Esophagus muscularis mucosa (tissue), 4 donors: ENCODE results near the gene ZNF780B.

Source experiments
- EP300 ChIP-seq: sonication (generic); formaldehyde crosslinking; IDR thresholded peaks from one replicate; pipeline ENCODE4 v1.6.1; 2017; ENCODE audit warnings: antibody characterized with exemption
- POLR2A ChIP-seq: fragments of 450-650 bp; IDR thresholded peaks from one replicate; pipeline ENCODE4 v1.6.1; 2017; ENCODE audit warnings: antibody characterized with exemption, moderate library complexity, mild to moderate bottlenecking, low read depth
- POLR2AphosphoS5 ChIP-seq, 2 donors: sonication (generic); formaldehyde crosslinking; IDR thresholded peaks; one replicate each; pipeline ENCODE4 v1.6.1; 2017; ENCODE audit warnings: antibody characterized with exemption in 2 of 2
- TF ChIP-seq, protein P1 (sequence below), 3 experiments: fragments of 200-600 bp in 2 of 3; fragments of 450-650 bp in 1 of 3; sonication (generic) in 2 of 3; IDR thresholded peaks; one replicate each; pipeline ENCODE4 v1.5.1; 2017 to 2019; ENCODE audit warnings: antibody characterized with exemption in 3 of 3, mild to moderate bottlenecking in 2 of 3, moderate library complexity in 1 of 3

DNA sequence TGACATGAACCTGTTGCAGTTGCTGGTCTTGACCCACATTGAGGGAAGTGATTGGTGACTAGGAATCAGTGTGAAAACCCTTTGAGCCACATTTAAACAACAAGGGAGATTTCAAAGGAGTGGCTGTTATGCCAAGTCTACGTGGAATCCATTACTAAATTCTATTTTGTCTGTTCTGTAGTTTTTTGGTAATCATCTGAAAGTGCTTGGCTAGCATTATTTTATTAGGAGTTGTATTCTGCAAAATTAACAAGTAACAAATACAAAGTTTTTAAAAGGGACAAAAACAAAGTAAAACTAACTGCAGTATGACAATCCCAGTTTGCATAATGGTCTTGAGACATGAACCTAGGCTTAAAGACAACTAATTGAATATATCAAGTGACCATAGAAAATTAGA, 48.7 kb upstream of the ZNF780B start:
- TF ChIP-seq, protein P1, sequence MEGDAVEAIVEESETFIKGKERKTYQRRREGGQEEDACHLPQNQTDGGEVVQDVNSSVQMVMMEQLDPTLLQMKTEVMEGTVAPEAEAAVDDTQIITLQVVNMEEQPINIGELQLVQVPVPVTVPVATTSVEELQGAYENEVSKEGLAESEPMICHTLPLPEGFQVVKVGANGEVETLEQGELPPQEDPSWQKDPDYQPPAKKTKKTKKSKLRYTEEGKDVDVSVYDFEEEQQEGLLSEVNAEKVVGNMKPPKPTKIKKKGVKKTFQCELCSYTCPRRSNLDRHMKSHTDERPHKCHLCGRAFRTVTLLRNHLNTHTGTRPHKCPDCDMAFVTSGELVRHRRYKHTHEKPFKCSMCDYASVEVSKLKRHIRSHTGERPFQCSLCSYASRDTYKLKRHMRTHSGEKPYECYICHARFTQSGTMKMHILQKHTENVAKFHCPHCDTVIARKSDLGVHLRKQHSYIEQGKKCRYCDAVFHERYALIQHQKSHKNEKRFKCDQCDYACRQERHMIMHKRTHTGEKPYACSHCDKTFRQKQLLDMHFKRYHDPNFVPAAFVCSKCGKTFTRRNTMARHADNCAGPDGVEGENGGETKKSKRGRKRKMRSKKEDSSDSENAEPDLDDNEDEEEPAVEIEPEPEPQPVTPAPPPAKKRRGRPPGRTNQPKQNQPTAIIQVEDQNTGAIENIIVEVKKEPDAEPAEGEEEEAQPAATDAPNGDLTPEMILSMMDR (IDR thresholded peaks at IDR 0.05) = no peak
- TF ChIP-seq POLR2AphosphoS5 (IDR thresholded peaks at IDR 0.05) (no peak), EP300 (no peak), POLR2A (no peak)
